ENCODE measurements around the gene CHCHD3. TPM values are rescaled to one million over a fixed set of nuclear protein-coding genes. Genes with fewer than 3 reads are reported as not detected.

CHCHD3 gene
- total RNA-seq, 1 experiment from 2014 or later, result 149 TPM

- CTCF ChIA-PET, result no interaction called here
Observed at GRCh38 chr7:133112335-133112734, 30.4 kb upstream of the CHCHD3 start.

GRCh38 chr7:133110312-133110711, 28.4 kb upstream of the CHCHD3 start:
- Histone ChIP-seq H3K4me3 (ENCODE audit: low read length) (no peak overlapping the region), H3K9ac (ENCODE audit: low read length) (no peak overlapping the region), H3F3A (ENCODE audit: low read length, unreplicated experiment) (no peaks in the 10 kb centered on the region), H2AFZ (ENCODE audit: low read length) (no peak overlapping the region), H3K9me3 (ENCODE audit: low read length) (no peaks in the 10 kb centered on the region), H3K9me2 (replicated peaks; ENCODE audit: low read length) (no peaks in the 10 kb centered on the region), H4K20me1 (ENCODE audit: low read length) (no peaks in the 10 kb centered on the region), H3K4me1 (ENCODE audit: insufficient read depth, low read length) (no peaks in the 10 kb centered on the region), H3K4me2 (ENCODE audit: low read length) (no peak overlapping the region), H3K36me3 (ENCODE audit: low read depth, low read length) (no peaks in the 10 kb centered on the region), H3K27ac (ENCODE audit: low read length) (no peak overlapping the region), H3K27me3 (ENCODE audit: low read length) (peaks cover 73% of the 10 kb centered on the region), H3K79me2 (ENCODE audit: low read length) (no peaks in the 10 kb centered on the region)
- intact Hi-C loops (cut with micrococcal nuclease), result no loop called here
- ChIA-PET CTCF (no interaction called here), POLR2A (ENCODE audit: unreplicated experiment) (no interaction called here)
- DNase-seq, result no peak
- no TSS peak for BruUV-seq (replicated peaks)
- no peak for TF ChIP-seq CTCF (conservative IDR thresholded peaks at IDR 0.05; ENCODE audit: low read depth, low read length)
- no peak for TF ChIP-seq EZH2 (IDR thresholded peaks at IDR 0.05; ENCODE audit: low read length, unreplicated experiment)
- no peak for TF ChIP-seq EZH2phosphoT487 (IDR thresholded peaks at IDR 0.05; ENCODE audit: borderline replicate concordance, low read length)
- no peak for ATAC-seq

More at GRCh38 chr7:133112335-133112734, 30.4 kb upstream of the CHCHD3 start:
- Histone ChIP-seq H3K9ac (ENCODE audit: low read length) (no peak overlapping the region), H3K36me3 (ENCODE audit: low read depth, low read length) (no peaks in the 10 kb centered on the region), H3K4me3 (ENCODE audit: low read length) (no peak overlapping the region), H3F3A (ENCODE audit: low read length, unreplicated experiment) (no peaks in the 10 kb centered on the region), H4K20me1 (ENCODE audit: low read length) (no peaks in the 10 kb centered on the region), H3K9me2 (replicated peaks; ENCODE audit: low read length) (no peaks in the 10 kb centered on the region), H3K4me1 (ENCODE audit: insufficient read depth, low read length) (no peaks in the 10 kb centered on the region), H3K9me3 (ENCODE audit: low read length) (no peaks in the 10 kb centered on the region), H3K4me2 (ENCODE audit: low read length) (no peak overlapping the region), H3K79me2 (ENCODE audit: low read length) (no peaks in the 10 kb centered on the region), H3K27me3 (ENCODE audit: low read length) (peaks cover 81% of the 10 kb centered on the region), H3K27ac (ENCODE audit: low read length) (no peak overlapping the region), H2AFZ (ENCODE audit: low read length) (no peak overlapping the region)
- POLR2A ChIA-PET (ENCODE audit: unreplicated experiment), result interaction anchor here (0.6 kb wide), 1 partner anchor 11 kb away, joined by 5 read pairs; no protein-coding TSS in a partner anchor
- ATAC-seq (no peak), DNase-seq (no peak)
- intact Hi-C loops (cut with micrococcal nuclease), result no loop called here
- no TSS peak for BruUV-seq (replicated peaks)
- no peak for TF ChIP-seq EZH2 (IDR thresholded peaks at IDR 0.05; ENCODE audit: low read length, unreplicated experiment)
- no peak for TF ChIP-seq EZH2phosphoT487 (IDR thresholded peaks at IDR 0.05; ENCODE audit: borderline replicate concordance, low read length)
- no peak for TF ChIP-seq CTCF (conservative IDR thresholded peaks at IDR 0.05; ENCODE audit: low read depth, low read length)

- Histone ChIP-seq H3K9ac (ENCODE audit: low read length) (no peak overlapping the region), H3K4me1 (ENCODE audit: insufficient read depth, low read length) (no peaks in the 10 kb centered on the region), H3K27me3 (ENCODE audit: low read length) (peaks cover 71% of the 10 kb centered on the region), H3K9me2 (replicated peaks; ENCODE audit: low read length) (no peaks in the 10 kb centered on the region), H3K27ac (ENCODE audit: low read length) (no peak overlapping the region), H2AFZ (ENCODE audit: low read length) (no peak overlapping the region), H3K36me3 (ENCODE audit: low read depth, low read length) (no peaks in the 10 kb centered on the region), H3K4me2 (ENCODE audit: low read length) (no peak overlapping the region), H3F3A (ENCODE audit: low read length, unreplicated experiment) (no peaks in the 10 kb centered on the region), H3K79me2 (ENCODE audit: low read length) (no peaks in the 10 kb centered on the region), H4K20me1 (ENCODE audit: low read length) (no peaks in the 10 kb centered on the region), H3K4me3 (ENCODE audit: low read length) (no peak overlapping the region), H3K9me3 (ENCODE audit: low read length) (no peaks in the 10 kb centered on the region)
- no peak for TF ChIP-seq CTCF (conservative IDR thresholded peaks at IDR 0.05; ENCODE audit: low read depth, low read length)
- TF ChIP-seq EZH2 (IDR thresholded peaks at IDR 0.05; ENCODE audit: low read length, unreplicated experiment), result no peak
- TF ChIP-seq EZH2phosphoT487 (IDR thresholded peaks at IDR 0.05; ENCODE audit: borderline replicate concordance, low read length), result no peak
- no peak for ATAC-seq
- no peak for DNase-seq
- CTCF ChIA-PET, result no interaction called here
- BruUV-seq (replicated peaks), result no TSS peak
- intact Hi-C loops (cut with micrococcal nuclease), result no loop called here
- POLR2A ChIA-PET (ENCODE audit: unreplicated experiment), result no interaction called here
Observed at GRCh38 chr7:133109816-133110215, 27.9 kb upstream of the CHCHD3 start.
